Sigmoid colon (tissue), 7 donors: ENCODE measurements around the gene ALAS1. TPM values are rescaled to one million over a fixed set of nuclear protein-coding genes. Genes with fewer than 3 reads are reported as not detected.

ENCODE experiments used
- DNase-seq: peaks from one replicate; pipeline ENCODE4 v3.0.0-alpha.2; 2019
- H3K27ac ChIP-seq, 4 donors: fragments of 200-600 bp; sonication (generic); one replicate each; pipeline ENCODE4 v1.5.1; 2016 to 2019; ENCODE audit warnings: mild to moderate bottlenecking in 1 of 4
- H3K27me3 ChIP-seq, 3 donors: fragments of 200-600 bp; sonication (generic); one replicate each; pipeline ENCODE4 v1.5.1; 2019; ENCODE audit warnings: mild to moderate bottlenecking in 1 of 3
- H3K36me3 ChIP-seq, 4 donors: fragments of 200-600 bp; sonication (generic); one replicate each; pipeline ENCODE4 v1.5.1; 2016 to 2019
- H3K4me1 ChIP-seq, 4 donors: fragments of 200-600 bp; sonication (generic); one replicate each; pipeline ENCODE4 v1.5.1; 2017 to 2019
- H3K4me3 ChIP-seq, 4 donors: fragments of 200-600 bp; sonication (generic); one replicate each; pipeline ENCODE4 v1.5.1; 2017 to 2019; ENCODE audit warnings: mild to moderate bottlenecking in 2 of 4, moderate library complexity in 1 of 4
- H3K9me3 ChIP-seq, 4 donors: fragments of 200-600 bp in 3 of 4; sonication (generic) in 3 of 4; one replicate each; pipeline versions ENCODE4 v1.5.1 to v1.6.1; 2013 to 2019
- CTCF ChIP-seq, 4 experiments: fragments of 450-650 bp in 3 of 4; fragments of 200-600 bp in 1 of 4; IDR thresholded peaks; one replicate each; pipeline ENCODE4 v1.5.1; 2016 to 2019; ENCODE audit warnings: antibody characterized with exemption in 4 of 4, mild to moderate bottlenecking in 3 of 4, moderate library complexity in 2 of 4
- EP300 ChIP-seq, 4 donors: sonication (generic); formaldehyde crosslinking; IDR thresholded peaks; one replicate each; pipeline ENCODE4 v1.6.1; 2017; ENCODE audit warnings: antibody characterized with exemption in 4 of 4
- POLR2A ChIP-seq, 2 donors: fragments of 450-650 bp; IDR thresholded peaks; one replicate each; pipeline ENCODE4 v1.6.1; 2016; ENCODE audit warnings: antibody characterized with exemption in 2 of 2, mild to moderate bottlenecking in 2 of 2, moderate library complexity in 2 of 2
- POLR2AphosphoS5 ChIP-seq, 4 donors: sonication (generic); formaldehyde crosslinking; IDR thresholded peaks; one replicate each; pipeline ENCODE4 v1.6.1; 2017; ENCODE audit warnings: antibody characterized with exemption in 4 of 4
- WGBS, 2 donors: extraction: QIAGEN DNeasy Blood & Tissue Kit; methylation state at CpG; one replicate each; pipeline ENCODE4 v1.1.7; 2013; 5-methylcytosine and 5-hydroxymethylcytosine counted together
- intact Hi-C: fragments of 100-400 bp; cut with DNase I; formaldehyde crosslinking; loops from one replicate; pipeline ENCODE4 v1.15.1; 2023
- polyA plus RNA-seq, 3 donors: library from polyadenylated mRNA; stranded (reverse); fragments of 200-250 nt; gene quantifications; one replicate each; pipeline ENCODE4 v1.2.3, GENCODE V29; 2013
- total RNA-seq, 4 donors: library from RNA; depleted of rRNA; stranded (reverse); fragments of >200 nt; gene quantifications; one replicate each; pipeline ENCODE4 v1.1.0, GENCODE V29; 2016
- donor health status: healthy with polysubstance abuse.
- donor health status: Bipolar disorder and iron deficiency.
- donor health status: healthy.

The ALAS1 gene
- total and polyA plus RNA-seq, 7 donors, result 23.2 to 121 (median 27.3) TPM

- Histone ChIP-seq H3K27ac (no peak overlapping the region), H3K9me3 (no peaks in the 10 kb centered on the region), H3K4me1 (peaks cover 0 to 16% (median 4%) of the 10 kb centered on the region in 4 donors), H3K4me3 (no peak overlapping the region), H3K27me3 (no peaks in the 10 kb centered on the region), H3K36me3 (peaks cover 0 to 6% (median 0%) of the 10 kb centered on the region in 4 donors)
- 92% methylated on average over 41 of the region's 41 CpGs for WGBS, 2 donors
- DNase-seq, result no peak
- TF ChIP-seq EP300 (IDR thresholded peaks at IDR 0.05), result no peak
- no peak for TF ChIP-seq POLR2AphosphoS5 (IDR thresholded peaks at IDR 0.05)
- no peak for TF ChIP-seq CTCF (IDR thresholded peaks at IDR 0.05)
- no peak for TF ChIP-seq POLR2A (IDR thresholded peaks at IDR 0.05)
- intact Hi-C loops, result no loop called here
These were observed 24.6 kb downstream of the ALAS1 start for GRCh38 chr3:52222319-52223221.

- no peaks in the 10 kb centered on the region for H3K27me3 ChIP-seq
- intact Hi-C loops, result no loop called here
- no peak for DNase-seq
- WGBS, 2 donors, result 93 to 96% methylated on average over 32 of the region's 32 CpGs
- no peaks in the 10 kb centered on the region for H3K9me3 ChIP-seq
- H3K4me3 ChIP-seq, result no peak overlapping the region
- no peak overlapping the region for H3K27ac ChIP-seq
- peaks cover 3 to 17% (median 7%) of the 10 kb centered on the region in 4 donors for H3K36me3 ChIP-seq
- peaks cover 0 to 8% (median 2%) of the 10 kb centered on the region in 4 donors for H3K4me1 ChIP-seq
- no peak for TF ChIP-seq EP300 (IDR thresholded peaks at IDR 0.05)
These were observed 25.8 kb downstream of the ALAS1 start for GRCh38 chr3:52223449-52224408.

- H3K27me3 ChIP-seq, result no peaks in the 10 kb centered on the region
- no peak within 1 kb of the TSS for H3K4me3 ChIP-seq
- TF ChIP-seq EP300 (IDR thresholded peaks at IDR 0.05), result no peak
- TF ChIP-seq CTCF (IDR thresholded peaks at IDR 0.05), result no peak
- TF ChIP-seq POLR2AphosphoS5 (IDR thresholded peaks at IDR 0.05), result no peak
- TF ChIP-seq POLR2A (IDR thresholded peaks at IDR 0.05), result no peak
- no peaks in the 10 kb centered on the region for H3K9me3 ChIP-seq
- H3K4me1 ChIP-seq, result peaks cover 0 to 3% (median under 1%) of the 10 kb centered on the region in 4 donors
- WGBS, 2 donors, result 47 to 76% methylated on average over 9 of the region's 9 CpGs
- intact Hi-C loops, result no loop called here
- H3K36me3 ChIP-seq, result peaks cover 22 to 36% (median 26%) of the 10 kb centered on the region in 4 donors
- H3K27ac ChIP-seq, result no peak within 1 kb of the TSS
- no peak for DNase-seq
These were observed 27.7 kb downstream of the ALAS1 start, which contains the start of gene TLR9 for GRCh38 chr3:52225452-52226228. TLR9 (minus strand) TSS chr3:52225645; CDS start chr3:52225529, 116 bp downstream.

- no peaks in the 10 kb centered on the region for H3K27me3 ChIP-seq
- 64 to 91% methylated on average over 5 of the region's 5 CpGs for WGBS, 2 donors
- H3K36me3 ChIP-seq, result peaks cover 26 to 43% (median 33%) of the 10 kb centered on the region in 4 donors
- no peak overlapping the region for H3K4me3 ChIP-seq
- intact Hi-C loops, result no loop called here
- H3K9me3 ChIP-seq, result no peaks in the 10 kb centered on the region
- TF ChIP-seq EP300 (IDR thresholded peaks at IDR 0.05) (no peak), POLR2A (IDR thresholded peaks at IDR 0.05) (no peak), POLR2AphosphoS5 (IDR thresholded peaks at IDR 0.05) (no peak), CTCF (IDR thresholded peaks at IDR 0.05) (no peak)
- peaks cover 0 to 1% (median 0%) of the 10 kb centered on the region in 4 donors for H3K4me1 ChIP-seq
- no peak for DNase-seq
- no peak overlapping the region for H3K27ac ChIP-seq
These were observed 28.4 kb downstream of the ALAS1 start for GRCh38 chr3:52226229-52226817.
